ENCODE measurements around the gene NRBF2.
"Not testable (repeated sequence)": the region's sequence is repeated elsewhere in the genome, so short reads cannot be mapped to it uniquely, and the experiment has no call there.

Gene NRBF2

DNA sequence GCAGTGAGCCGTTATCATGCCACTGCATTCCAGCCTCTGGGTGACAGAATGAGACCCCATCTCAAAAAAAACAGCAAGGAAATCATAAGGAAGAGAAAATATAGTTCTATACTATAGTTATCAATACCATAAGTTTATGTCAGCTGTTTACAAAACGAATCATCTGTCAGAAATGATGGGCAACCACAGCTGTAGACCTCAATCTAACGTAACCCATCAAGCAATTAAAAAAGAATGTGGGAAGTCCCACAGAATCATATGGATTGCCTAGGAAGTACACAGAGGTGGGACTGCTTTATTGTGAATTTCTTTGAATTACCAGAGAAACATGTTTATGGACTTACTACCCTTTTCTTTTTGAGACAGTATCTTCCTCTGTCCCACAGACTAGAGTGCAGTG is 6.9 kb downstream of the NRBF2 start:
- TF ChIP-seq, protein P1, sequence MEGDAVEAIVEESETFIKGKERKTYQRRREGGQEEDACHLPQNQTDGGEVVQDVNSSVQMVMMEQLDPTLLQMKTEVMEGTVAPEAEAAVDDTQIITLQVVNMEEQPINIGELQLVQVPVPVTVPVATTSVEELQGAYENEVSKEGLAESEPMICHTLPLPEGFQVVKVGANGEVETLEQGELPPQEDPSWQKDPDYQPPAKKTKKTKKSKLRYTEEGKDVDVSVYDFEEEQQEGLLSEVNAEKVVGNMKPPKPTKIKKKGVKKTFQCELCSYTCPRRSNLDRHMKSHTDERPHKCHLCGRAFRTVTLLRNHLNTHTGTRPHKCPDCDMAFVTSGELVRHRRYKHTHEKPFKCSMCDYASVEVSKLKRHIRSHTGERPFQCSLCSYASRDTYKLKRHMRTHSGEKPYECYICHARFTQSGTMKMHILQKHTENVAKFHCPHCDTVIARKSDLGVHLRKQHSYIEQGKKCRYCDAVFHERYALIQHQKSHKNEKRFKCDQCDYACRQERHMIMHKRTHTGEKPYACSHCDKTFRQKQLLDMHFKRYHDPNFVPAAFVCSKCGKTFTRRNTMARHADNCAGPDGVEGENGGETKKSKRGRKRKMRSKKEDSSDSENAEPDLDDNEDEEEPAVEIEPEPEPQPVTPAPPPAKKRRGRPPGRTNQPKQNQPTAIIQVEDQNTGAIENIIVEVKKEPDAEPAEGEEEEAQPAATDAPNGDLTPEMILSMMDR (IDR thresholded peaks at IDR 0.05) = no peak
- no peak overlapping the region for H3K4me3 ChIP-seq
- no peak for DNase-seq (ENCODE audit: low spot score)
- H3K27ac ChIP-seq = no peak overlapping the region

DNA sequence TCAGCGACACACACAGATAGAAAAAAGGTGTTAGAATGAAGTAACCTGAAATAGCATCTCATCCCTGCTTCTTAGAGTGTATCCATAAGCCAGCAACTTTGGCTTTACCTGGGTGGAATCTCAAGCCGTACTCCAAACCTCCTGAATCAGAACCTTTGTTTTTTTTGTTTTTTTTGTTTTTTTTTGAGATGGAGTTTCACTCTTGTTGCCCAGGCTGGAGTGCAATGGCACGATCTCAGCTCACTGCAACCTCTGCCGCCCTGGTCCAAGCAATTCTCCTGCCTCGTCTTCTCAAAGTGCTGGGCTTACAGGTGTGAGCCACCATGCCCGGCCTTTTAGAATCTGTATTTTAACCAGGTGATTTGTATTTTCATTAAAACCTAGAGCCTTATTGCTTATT is 9.0 kb downstream of the NRBF2 start:
- DNase-seq (ENCODE audit: low spot score) = no peak
- no peak overlapping the region for H3K27ac ChIP-seq
- TF ChIP-seq, protein P1 (IDR thresholded peaks at IDR 0.05) = no peak
- H3K4me3 ChIP-seq = no peak overlapping the region

DNA sequence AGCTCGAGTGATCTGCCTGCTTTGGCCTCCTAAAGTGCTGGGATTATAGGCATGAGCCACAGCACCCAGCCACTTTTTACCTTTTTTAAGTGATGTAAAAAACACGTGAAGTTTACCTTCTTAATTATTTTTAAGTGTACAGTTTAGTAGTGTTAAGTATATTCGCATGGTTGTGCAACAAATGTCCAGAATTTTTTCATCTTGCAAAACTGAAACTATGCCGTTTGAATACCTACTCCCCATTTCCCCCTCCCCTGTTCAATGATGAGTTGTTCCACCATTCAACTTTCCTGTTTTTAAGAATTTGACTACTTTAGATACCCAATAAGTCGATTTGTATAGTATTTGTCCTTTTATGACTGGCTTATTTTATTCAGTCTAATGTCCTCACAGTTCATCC is 10.9 kb downstream of the NRBF2 start:
- no peak overlapping the region for H3K4me3 ChIP-seq
- TF ChIP-seq, protein P1 (IDR thresholded peaks at IDR 0.05) = no peak
- H3K27ac ChIP-seq = no peak overlapping the region

DNA sequence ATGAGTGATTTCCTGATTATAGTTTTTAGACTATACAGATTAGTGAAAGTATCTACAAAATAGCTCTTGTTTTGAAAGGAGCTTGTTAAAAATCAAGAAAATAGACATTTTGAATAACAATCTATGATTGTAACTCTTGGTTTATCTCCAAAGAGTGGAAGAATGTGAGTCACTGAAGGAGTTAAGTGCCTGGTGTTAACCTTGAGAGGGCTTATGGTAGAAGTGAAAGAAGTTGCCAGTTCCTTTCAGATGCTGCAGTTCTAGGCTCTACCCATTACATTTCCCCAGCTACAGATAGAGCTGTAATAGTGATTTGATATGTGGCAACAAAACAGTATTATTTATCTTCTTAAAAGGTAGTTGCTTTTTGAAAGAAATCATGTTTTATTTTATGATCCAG is 12.7 kb downstream of the NRBF2 start:
- TF ChIP-seq, protein P1 (IDR thresholded peaks at IDR 0.05) = no peak
- DNase-seq (ENCODE audit: low spot score) = no peak
- Histone ChIP-seq H3K27ac (no peak overlapping the region), H3K4me3 (no peak overlapping the region)

More for the DNA sequence above, 10.9 kb downstream of the NRBF2 start:
- DNase-seq (ENCODE audit: low spot score) = no peak

DNA sequence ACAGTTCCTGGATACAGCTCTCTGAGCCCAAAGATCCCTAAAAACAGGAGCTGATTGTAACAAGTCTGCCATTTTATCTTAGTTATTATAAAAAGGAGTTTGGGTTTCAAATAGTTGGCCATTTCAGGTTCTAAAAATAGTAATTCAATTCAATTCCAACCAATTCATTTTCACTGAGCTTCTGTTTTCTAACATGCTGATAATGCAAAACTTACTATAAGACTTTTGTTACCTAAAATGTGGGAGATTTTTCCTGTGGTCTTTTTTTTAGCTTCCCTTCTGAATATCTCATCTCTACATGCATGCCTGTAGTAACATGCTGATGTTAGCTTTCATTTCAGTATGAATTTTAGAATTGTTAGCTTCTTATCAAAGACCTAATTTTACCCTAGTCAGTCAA is 13.4 kb downstream of the NRBF2 start:
- no peak overlapping the region for H3K4me3 ChIP-seq
- no peak overlapping the region for H3K27ac ChIP-seq
- TF ChIP-seq, protein P1 (IDR thresholded peaks at IDR 0.05) = no peak
- no peak for DNase-seq (ENCODE audit: low spot score)

DNA sequence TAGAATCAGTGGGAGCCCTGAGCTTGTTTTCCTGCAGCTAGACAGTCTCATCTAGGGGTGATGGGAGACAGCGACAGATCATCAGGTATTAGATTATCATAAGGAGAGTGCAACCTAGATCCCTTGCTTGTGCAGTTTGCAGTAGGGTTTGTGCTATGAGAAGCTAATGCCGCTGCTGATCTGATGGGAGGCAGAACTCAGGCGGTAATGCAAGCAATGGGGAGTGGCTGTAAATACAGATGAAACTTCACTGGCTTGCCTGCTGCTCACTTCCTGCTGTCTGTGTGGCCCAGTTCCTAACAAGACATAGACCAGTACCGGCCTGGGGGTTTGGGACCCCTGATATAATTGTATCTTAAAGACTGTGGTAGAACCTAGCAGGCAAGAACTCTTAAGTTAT is 17.6 kb downstream of the NRBF2 start:
- TF ChIP-seq, protein P1 (IDR thresholded peaks at IDR 0.05) = no peak
- no peak overlapping the region for H3K27ac ChIP-seq
- no peak overlapping the region for H3K4me3 ChIP-seq
- DNase-seq (ENCODE audit: low spot score) = no peak

DNA sequence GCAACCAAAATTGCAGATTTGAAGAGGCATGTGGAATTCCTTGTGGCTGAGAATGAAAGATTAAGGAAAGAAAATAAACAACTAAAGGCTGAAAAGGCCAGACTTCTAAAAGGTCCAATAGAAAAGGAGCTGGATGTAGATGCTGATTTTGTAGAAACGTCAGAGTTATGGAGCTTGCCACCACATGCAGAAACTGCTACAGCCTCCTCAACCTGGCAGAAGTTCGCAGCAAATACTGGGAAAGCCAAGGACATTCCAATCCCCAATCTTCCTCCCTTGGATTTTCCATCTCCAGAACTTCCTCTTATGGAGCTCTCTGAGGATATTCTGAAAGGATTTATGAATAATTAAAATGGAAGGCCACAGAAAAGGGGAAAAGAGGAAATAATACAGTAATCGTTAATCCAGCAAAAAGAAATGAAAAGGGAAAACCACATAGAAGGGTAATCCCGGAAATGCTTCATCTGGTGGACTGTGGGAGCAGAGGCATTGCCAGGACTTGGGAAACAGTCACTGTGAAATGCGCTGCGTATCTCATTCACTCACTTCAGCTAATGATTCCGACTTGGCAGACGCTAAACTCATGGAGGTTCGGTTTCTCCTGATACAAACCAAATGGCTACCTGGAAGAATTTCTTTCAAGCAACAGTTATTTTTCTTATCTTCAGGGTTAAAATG is 20.9 kb downstream of the NRBF2 start:
- peak overlapping the region in 1 of 2 donors; percentile 13 for H3K27ac ChIP-seq
- not testable (repeated sequence) for DNase-seq (ENCODE audit: low spot score); H3K4me3 ChIP-seq
